Endodermal cell (in vitro differentiated cells): ENCODE results near the gene HS3ST2. TPM values are rescaled to one million over a fixed set of nuclear protein-coding genes. Genes with fewer than 3 reads are reported as not detected.

Experiments
- DNase-seq: peaks from one replicate; pipeline ENCODE4 v3.0.0-alpha.2; 2017
- H3K27ac ChIP-seq: 2 replicates; pipeline ENCODE4 v1.5.1; 2013; ENCODE audit warnings: mild to moderate bottlenecking, low read depth, low read length, moderate library complexity
- H3K27me3 ChIP-seq: 2 replicates; pipeline ENCODE4 v1.6.1; 2013; ENCODE audit warnings: mild to moderate bottlenecking, low read length, moderate library complexity; ENCODE audit not compliant: insufficient read depth, control insufficient read depth, poor library complexity, severe bottlenecking
- H3K36me3 ChIP-seq: 2 replicates; pipeline ENCODE4 v1.7.0; 2013; ENCODE audit warnings: mild to moderate bottlenecking, low read length, moderate library complexity; ENCODE audit not compliant: control insufficient read depth, insufficient read depth
- H3K4me1 ChIP-seq: one replicate; pipeline ENCODE4 v1.7.0; 2013; ENCODE audit warnings: low read length; ENCODE audit not compliant: control insufficient read depth, insufficient read depth
- H3K4me3 ChIP-seq: 2 replicates; pipeline ENCODE4 v1.5.1; 2013; ENCODE audit warnings: mild to moderate bottlenecking, low read length, moderate library complexity
- H3K9ac ChIP-seq: 2 replicates; pipeline ENCODE4 v1.6.1; 2013; ENCODE audit warnings: mild to moderate bottlenecking, low read length, moderate library complexity; ENCODE audit not compliant: poor library complexity, severe bottlenecking; ENCODE audit errors: extremely low read depth
- H3K9me3 ChIP-seq: 2 replicates; pipeline ENCODE4 v1.6.1; 2013; ENCODE audit warnings: mild to moderate bottlenecking, low read length, moderate library complexity; ENCODE audit not compliant: control insufficient read depth
- H3K27ac Mint-ChIP-seq: 2 replicates; pipeline ENCODE4 v1.8.0; 2020; ENCODE audit warnings: mixed read lengths
- H3K27me3 Mint-ChIP-seq: 2 replicates; pipeline ENCODE4 v1.8.0; 2021; ENCODE audit warnings: mild to moderate bottlenecking, mixed read lengths; ENCODE audit not compliant: insufficient read depth
- H3K36me3 Mint-ChIP-seq: 2 replicates; pipeline ENCODE4 v1.8.0; 2020; ENCODE audit warnings: low read depth, mixed read lengths
- H3K4me1 Mint-ChIP-seq: 2 replicates; pipeline ENCODE4 v1.8.0; 2020; ENCODE audit warnings: mixed read lengths
- H3K4me3 Mint-ChIP-seq: 2 replicates; pipeline ENCODE4 v1.8.0; 2020; ENCODE audit warnings: mild to moderate bottlenecking, moderate library complexity, mixed read lengths
- H3K9me3 Mint-ChIP-seq: 2 replicates; pipeline ENCODE4 v1.8.0; 2020; ENCODE audit warnings: mild to moderate bottlenecking, mixed read lengths
- CTCF ChIP-seq: fragments of 200-600 bp; sonication (generic); conservative IDR thresholded peaks from 2 replicates; pipeline ENCODE4 v1.5.0; 2021; ENCODE audit warnings: antibody characterized with exemption, mild to moderate bottlenecking
- WGBS, 2 experiments: methylation state at CpG; one replicate each; pipeline versions ENCODE4 v1.1.5 to v1.1.7; 2013; ENCODE audit warnings: missing lambda C conversion rate in 2 of 2, mixed read lengths in 1 of 2; ENCODE audit not compliant: insufficient coverage in 1 of 2, insufficient read length in 1 of 2; 5-methylcytosine and 5-hydroxymethylcytosine counted together
- total RNA-seq, 2 donors: library from RNA; stranded (reverse); fragmentation: NEBNext Ultra II Directional in 1 of 2; extraction: Animal tissue kit (Norgen Biotek cat#: 25700) in 1 of 2; gene quantifications; 2 replicates in 1 of 2; 3 replicates in 1 of 2; pipeline ENCODE4 v1.2.1, GENCODE V29; 2021

The HS3ST2 gene
- total RNA-seq, 2 donors from 2014 or later: 0.18 TPM; not detected in 1

- Mint-ChIP-seq H3K36me3 (no peaks in the 10 kb centered on the region), H3K9me3 (no peaks in the 10 kb centered on the region), H3K27ac (no peak overlapping the region), H3K27me3 (peaks cover 5% of the 10 kb centered on the region), H3K4me1 (peaks cover 17% of the 10 kb centered on the region), H3K4me3 (no peak overlapping the region)
- 96 to 97% methylated on average over 7 to 8 of the region's 8 CpGs for WGBS, 2 experiments
- Histone ChIP-seq H3K27ac (peak overlapping the region; percentile 30), H3K4me1 (no peaks in the 10 kb centered on the region), H3K27me3 (no peaks in the 10 kb centered on the region), H3K36me3 (no peaks in the 10 kb centered on the region), H3K9ac (no peak overlapping the region), H3K9me3 (no peaks in the 10 kb centered on the region), H3K4me3 (no peak overlapping the region)
- TF ChIP-seq CTCF: no peak
- no peak for DNase-seq
Observed at GRCh38 chr16:22781480-22781879, 32.5 kb upstream of the HS3ST2 start.

- Histone ChIP-seq H3K9me3 (no peaks in the 10 kb centered on the region), H3K27ac (peak overlapping the region; percentile 6), H3K4me3 (no peak overlapping the region), H3K36me3 (no peaks in the 10 kb centered on the region), H3K9ac (no peak overlapping the region), H3K27me3 (no peaks in the 10 kb centered on the region), H3K4me1 (no peaks in the 10 kb centered on the region)
- peaks cover 8% of the 10 kb centered on the region for H3K4me1 Mint-ChIP-seq
- H3K27ac Mint-ChIP-seq: no peak overlapping the region
- no peak for DNase-seq
- no peaks in the 10 kb centered on the region for H3K36me3 Mint-ChIP-seq
- no peak for TF ChIP-seq CTCF
- H3K9me3 Mint-ChIP-seq: no peaks in the 10 kb centered on the region
- peaks cover 5% of the 10 kb centered on the region for H3K27me3 Mint-ChIP-seq
- WGBS, 2 experiments: 73 to 80% methylated on average over 3 to 4 of the region's 4 CpGs
- no peak overlapping the region for H3K4me3 Mint-ChIP-seq
Observed at GRCh38 chr16:22782314-22782713, 31.6 kb upstream of the HS3ST2 start.

GRCh38 chr16:22784690-22785214 is 29.2 kb upstream of the HS3ST2 start:
- no peaks in the 10 kb centered on the region for H3K9me3 Mint-ChIP-seq
- H3K36me3 ChIP-seq: no peaks in the 10 kb centered on the region
- 95 to 100% methylated on average over 1 to 6 of the region's 6 CpGs for WGBS, 2 experiments
- peaks cover 12% of the 10 kb centered on the region for H3K4me1 Mint-ChIP-seq
- H3K4me3 Mint-ChIP-seq: no peak overlapping the region
- H3K9ac ChIP-seq: no peak overlapping the region
- DNase-seq: no peak
- H3K36me3 Mint-ChIP-seq: no peaks in the 10 kb centered on the region
- no peaks in the 10 kb centered on the region for H3K9me3 ChIP-seq
- no peak for TF ChIP-seq CTCF
- no peaks in the 10 kb centered on the region for H3K27me3 ChIP-seq
- peaks cover 4% of the 10 kb centered on the region for H3K4me1 ChIP-seq
- H3K27me3 Mint-ChIP-seq: no peaks in the 10 kb centered on the region
- no peak overlapping the region for H3K27ac ChIP-seq
- no peak overlapping the region for H3K27ac Mint-ChIP-seq
- H3K4me3 ChIP-seq: no peak overlapping the region
